Measurements from ENCODE around the gene EIF2D.

GRCh38 chr1:206593351-206593925 is 18.8 kb downstream of the EIF2D start:
- TF ChIP-seq CTCF (IDR thresholded peaks at IDR 0.05) (no peak), EP300 (IDR thresholded peaks at IDR 0.05) (no peak), POLR2AphosphoS5 (IDR thresholded peaks at IDR 0.05) (no peak)
